ENCODE measurements around the gene EFEMP1. TPM values are rescaled to one million over a fixed set of nuclear protein-coding genes. Genes with fewer than 3 reads are reported as not detected.

Gene EFEMP1
- total RNA-seq, 2 donors from 2014 or later = 46.3 to 109 TPM

GRCh38 chr2:55885127-55885943, 38.2 kb downstream of the EFEMP1 start:
- Histone ChIP-seq H3K27me3 (replicated peaks; ENCODE audit: insufficient read depth) (no peaks in the 10 kb centered on the region), H3K9me3 (no peaks in the 10 kb centered on the region), H3K36me3 (no peaks in the 10 kb centered on the region), H3K4me1 (replicated peaks) (no peaks in the 10 kb centered on the region), H3K27ac (no peak overlapping the region), H3K4me3 (no peak overlapping the region)
- DNase-seq (ENCODE audit: low spot score) = no peak
- peak; percentile 36 for TF ChIP-seq POLR2AphosphoS5 (IDR thresholded peaks at IDR 0.05)
- no peak for TF ChIP-seq CTCF (IDR thresholded peaks at IDR 0.05)
- intact Hi-C loops (cut with DNase I) = no loop called here
- WGBS = 78% methylated on average over 11 of the region's 11 CpGs

GRCh38 chr2:55883829-55884228, 39.8 kb downstream of the EFEMP1 start:
- H3K36me3 ChIP-seq = no peaks in the 10 kb centered on the region
- no peaks in the 10 kb centered on the region for H3K4me1 ChIP-seq (replicated peaks)
- H3K27me3 ChIP-seq (replicated peaks; ENCODE audit: insufficient read depth) = no peaks in the 10 kb centered on the region
- WGBS = 67% methylated on average over 1 of the region's 1 CpG
- intact Hi-C loops (cut with DNase I) = no loop called here
- H3K4me3 ChIP-seq = no peak overlapping the region
- H3K27ac ChIP-seq = no peak overlapping the region
- no peaks in the 10 kb centered on the region for H3K9me3 ChIP-seq
- no peak for DNase-seq (ENCODE audit: low spot score)
- no peak for TF ChIP-seq POLR2AphosphoS5 (IDR thresholded peaks at IDR 0.05)
- no peak for TF ChIP-seq POLR2A (IDR thresholded peaks at IDR 0.05)
- no peak for TF ChIP-seq CTCF (IDR thresholded peaks at IDR 0.05)

GRCh38 chr2:55883357-55883756, 40.2 kb downstream of the EFEMP1 start:
- no peaks in the 10 kb centered on the region for H3K27me3 ChIP-seq (replicated peaks; ENCODE audit: insufficient read depth)
- H3K36me3 ChIP-seq = no peaks in the 10 kb centered on the region
- no peaks in the 10 kb centered on the region for H3K4me1 ChIP-seq (replicated peaks)
- H3K9me3 ChIP-seq = no peaks in the 10 kb centered on the region
- H3K4me3 ChIP-seq = no peak overlapping the region
- TF ChIP-seq CTCF (IDR thresholded peaks at IDR 0.05) (no peak), POLR2A (IDR thresholded peaks at IDR 0.05) (no peak)
- intact Hi-C loops (cut with DNase I) = no loop called here
- no peak overlapping the region for H3K27ac ChIP-seq
- 74% methylated on average over 3 of the region's 3 CpGs for WGBS
- no peak for DNase-seq (ENCODE audit: low spot score)

- no peaks in the 10 kb centered on the region for H3K27me3 ChIP-seq (replicated peaks; ENCODE audit: insufficient read depth)
- H3K9me3 ChIP-seq = no peaks in the 10 kb centered on the region
- no peak for TF ChIP-seq CTCF (IDR thresholded peaks at IDR 0.05)
- no peak for TF ChIP-seq POLR2AphosphoS5 (IDR thresholded peaks at IDR 0.05)
- no peak for TF ChIP-seq POLR2A (IDR thresholded peaks at IDR 0.05)
- 93% methylated on average over 4 of the region's 4 CpGs for WGBS
- no peak for DNase-seq (ENCODE audit: low spot score)
- intact Hi-C loops (cut with DNase I) = no loop called here
- H3K36me3 ChIP-seq = no peaks in the 10 kb centered on the region
- H3K4me3 ChIP-seq = no peak overlapping the region
- no peaks in the 10 kb centered on the region for H3K4me1 ChIP-seq (replicated peaks)
- no peak overlapping the region for H3K27ac ChIP-seq
These were observed 40.6 kb downstream of the EFEMP1 start for GRCh38 chr2:55882954-55883353.

All from prostate gland (tissue), 2 donors.